T-helper 2 cell (primary cell): ENCODE measurements around the gene CACNA1H.

Experiments
- DNase-seq, 5 experiments: peaks; one replicate each; pipeline versions ENCODE4 v3.0.0 to v3.0.0-alpha.2; 2012 to 2022

The CACNA1H gene

GRCh38 chr16:1123525-1124230 is 29.2 kb upstream of the CACNA1H start:
- no peak for DNase-seq

- no peak for DNase-seq
Measured at GRCh38 chr16:1124291-1124690, 28.6 kb upstream of the CACNA1H start.

GRCh38 chr16:1124795-1125194 is 28.1 kb upstream of the CACNA1H start:
- DNase-seq = no peak

- peak in 2 of 5 experiments; percentile 22 to 28 for DNase-seq
Measured at GRCh38 chr16:1125471-1125870, 27.4 kb upstream of the CACNA1H start.

DNA sequence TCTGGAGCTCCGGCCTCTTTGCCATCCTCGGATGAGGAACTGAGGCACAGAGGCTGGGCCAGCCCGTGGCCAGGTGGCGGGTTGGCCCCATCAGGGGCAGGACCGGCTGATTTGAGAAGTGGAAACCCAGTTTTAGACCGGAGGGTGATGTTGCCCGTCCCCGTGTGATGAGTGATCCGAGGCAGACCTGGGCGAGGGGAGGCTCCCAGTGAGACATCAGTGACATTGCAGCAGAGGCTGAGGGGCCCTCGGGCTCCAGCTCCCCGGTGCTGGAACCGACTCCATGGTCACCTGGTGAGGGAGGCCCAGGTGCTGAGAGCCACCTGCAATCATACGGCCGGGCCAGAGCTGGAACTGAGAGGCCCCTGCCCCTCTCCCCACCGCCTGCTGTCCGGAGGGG is 26.9 kb upstream of the CACNA1H start:
- DNase-seq = no peak

DNA sequence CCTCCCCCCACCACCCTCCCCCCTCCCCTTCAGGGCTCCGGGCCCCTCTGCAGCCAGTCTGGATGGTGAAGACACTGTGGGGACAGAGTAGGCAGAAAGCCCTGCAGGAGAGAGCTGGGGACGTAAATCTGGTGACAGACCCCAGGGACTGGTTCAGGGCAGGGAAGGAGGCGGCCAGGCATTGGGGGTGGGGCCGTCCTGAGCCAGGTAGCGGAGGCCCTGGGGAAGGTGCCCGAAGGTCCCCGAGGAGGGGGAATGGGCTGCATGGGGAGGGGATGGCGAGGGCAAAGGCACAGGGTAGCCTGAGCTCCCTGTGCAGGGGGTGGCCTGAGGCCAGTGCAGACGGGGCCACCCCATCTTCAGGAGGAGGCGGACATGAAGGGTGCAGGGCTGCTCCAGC is 26.3 kb upstream of the CACNA1H start:
- DNase-seq = no peak

DNA sequence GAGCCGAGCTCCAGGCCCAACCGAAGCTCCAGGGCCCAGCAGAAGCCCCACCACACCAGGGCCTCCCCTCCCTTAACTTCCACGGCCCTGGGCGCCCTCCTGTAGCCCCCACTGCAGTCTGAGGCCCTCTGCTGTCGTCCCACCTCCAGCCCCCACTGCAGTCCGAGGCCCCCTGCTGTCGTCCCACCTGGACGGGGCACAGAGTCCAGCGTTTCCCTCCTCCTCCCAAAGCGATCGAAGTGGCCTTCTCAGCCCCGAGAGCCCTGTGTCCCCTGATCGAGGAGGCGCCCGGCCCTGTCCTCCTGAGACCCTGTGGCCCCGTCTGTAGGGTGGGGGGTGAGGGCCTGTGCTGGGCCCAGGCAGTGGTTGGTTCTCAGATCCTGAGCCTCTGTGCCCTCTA is 25.8 kb upstream of the CACNA1H start:
- no peak for DNase-seq

- DNase-seq = no peak
Measured at GRCh38 chr16:1127971-1128715, 24.8 kb upstream of the CACNA1H start.

GRCh38 chr16:1129106-1129960 is 23.6 kb upstream of the CACNA1H start:
- no peak for DNase-seq

- no peak for DNase-seq
Measured at GRCh38 chr16:1130382-1130781, 22.5 kb upstream of the CACNA1H start.

- no peak for DNase-seq
Measured at GRCh38 chr16:1131378-1131994, 21.4 kb upstream of the CACNA1H start.

DNA sequence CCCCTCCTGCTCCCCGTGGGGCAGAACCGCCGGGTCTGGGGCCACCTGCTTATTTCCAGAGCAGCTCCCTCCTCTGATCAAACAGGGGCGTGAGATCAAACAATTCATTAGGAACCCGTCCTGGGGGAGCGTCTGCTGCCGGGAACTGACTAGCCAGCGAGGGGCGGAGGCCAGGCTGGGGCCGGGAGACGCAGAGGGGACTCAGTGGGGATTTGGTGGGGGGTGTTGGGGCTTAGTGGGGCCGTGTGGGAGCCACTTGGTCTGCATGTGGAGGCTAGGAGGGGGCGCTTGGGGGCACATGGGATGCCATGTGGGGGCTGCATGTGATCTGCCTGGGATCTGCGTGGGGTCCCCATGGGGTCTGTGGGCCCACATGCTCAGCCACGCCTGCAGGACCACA is 20.5 kb upstream of the CACNA1H start:
- no peak for DNase-seq

GRCh38 chr16:1133271-1133670 is 19.6 kb upstream of the CACNA1H start:
- no peak for DNase-seq

- no peak for DNase-seq
Measured at GRCh38 chr16:1133810-1134520, 18.9 kb upstream of the CACNA1H start.

DNA sequence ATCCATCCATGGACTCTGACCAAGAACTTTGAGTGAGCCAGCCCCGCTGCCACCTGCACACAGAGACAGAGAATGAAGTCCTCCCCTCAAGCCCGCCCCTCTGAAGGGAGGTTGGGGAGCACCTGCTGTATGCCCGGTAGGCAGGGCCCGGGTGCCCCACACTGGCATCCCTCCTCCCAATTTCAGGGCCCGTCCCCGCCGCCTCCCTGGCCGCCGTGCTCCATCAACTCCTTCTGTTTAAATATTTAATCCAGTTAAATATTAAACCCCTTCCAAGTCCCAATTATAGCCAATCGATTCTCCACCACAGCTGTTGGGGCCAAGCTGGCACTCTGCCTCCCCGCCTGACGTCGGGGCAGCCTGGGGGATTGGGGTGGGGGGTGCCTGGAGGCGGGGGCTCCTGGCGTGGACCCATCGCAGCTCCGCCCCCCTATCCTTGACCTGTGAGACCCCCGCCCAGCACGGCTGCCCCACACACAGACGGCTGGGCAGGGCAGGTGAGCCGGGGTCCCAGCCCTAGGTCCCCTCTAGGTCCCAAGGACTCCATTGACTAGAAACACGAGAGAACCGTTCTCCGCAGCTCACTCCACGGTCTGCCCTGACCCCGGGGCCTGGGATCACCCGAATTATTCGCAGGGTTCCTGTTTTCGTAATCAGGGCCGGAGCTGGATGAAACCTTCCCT is 18.0 kb upstream of the CACNA1H start:
- DNase-seq = no peak

DNA sequence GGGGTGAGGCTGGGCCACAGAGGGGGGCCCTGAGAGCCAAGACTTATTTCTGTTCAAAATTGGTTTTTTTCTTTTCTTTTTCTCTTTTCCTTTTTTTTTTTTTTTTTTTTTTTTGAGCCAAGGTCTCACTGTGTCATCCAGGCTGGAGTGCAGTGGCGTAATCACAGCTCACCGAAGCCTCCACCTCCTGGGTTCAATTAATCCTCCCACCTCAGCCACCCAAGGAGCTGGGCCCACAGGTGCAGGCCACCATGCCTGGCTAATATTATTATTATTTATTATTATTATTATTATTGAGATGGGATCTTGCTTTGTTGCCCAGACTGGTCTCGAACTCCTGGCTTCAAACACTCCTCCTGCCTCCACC is 17.5 kb upstream of the CACNA1H start:
- DNase-seq = no peak

DNA sequence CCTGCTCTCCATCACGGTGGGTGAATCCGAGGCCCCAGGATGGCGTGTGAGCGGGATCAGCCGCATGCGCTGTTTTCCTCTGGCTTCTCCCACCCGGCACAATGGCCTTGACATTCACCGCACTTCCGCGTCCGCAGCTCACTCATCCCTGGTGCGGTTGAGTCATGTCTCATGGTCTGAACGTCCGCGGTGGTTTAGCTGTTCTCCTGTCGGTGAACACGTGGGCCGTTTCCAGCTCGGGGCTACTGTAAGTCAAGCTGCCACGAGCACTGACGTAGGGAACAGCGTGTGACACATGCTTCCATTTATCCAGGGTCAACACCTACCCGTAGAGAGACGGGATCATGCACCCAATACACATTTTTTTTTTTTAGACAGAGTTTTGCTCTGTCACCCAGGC is 15.3 kb upstream of the CACNA1H start:
- no peak for DNase-seq

DNA sequence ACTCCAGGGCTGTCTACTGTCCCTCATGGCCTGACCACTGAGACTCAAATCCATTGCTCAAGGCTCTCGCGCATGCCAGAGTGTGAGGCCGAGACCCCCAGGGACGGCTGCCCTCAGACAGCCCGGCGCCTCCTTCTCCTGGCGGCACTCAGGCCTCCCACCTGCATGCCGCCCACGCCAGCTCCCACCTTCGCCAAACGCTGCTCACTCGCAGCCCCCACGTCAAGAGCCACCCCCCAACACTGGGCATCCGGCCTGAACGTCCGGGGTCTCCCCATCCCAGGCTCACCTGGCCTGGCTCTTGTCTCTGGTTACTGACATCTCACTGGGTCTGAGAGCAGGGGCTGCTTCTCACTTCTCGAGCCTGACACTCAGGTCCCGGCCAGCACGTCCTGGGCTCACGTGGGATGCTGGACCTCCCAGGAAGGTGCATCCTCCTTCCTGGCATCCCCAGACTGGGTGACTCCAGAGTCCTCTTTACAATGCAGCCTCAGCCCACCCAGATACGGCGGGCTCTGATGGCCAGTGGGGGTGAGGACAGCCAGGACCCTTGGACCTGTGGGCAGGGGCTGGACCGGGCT is 12.2 kb upstream of the CACNA1H start:
- DNase-seq = no peak

GRCh38 chr16:1141191-1141590 is 11.7 kb upstream of the CACNA1H start:
- no peak for DNase-seq

DNA sequence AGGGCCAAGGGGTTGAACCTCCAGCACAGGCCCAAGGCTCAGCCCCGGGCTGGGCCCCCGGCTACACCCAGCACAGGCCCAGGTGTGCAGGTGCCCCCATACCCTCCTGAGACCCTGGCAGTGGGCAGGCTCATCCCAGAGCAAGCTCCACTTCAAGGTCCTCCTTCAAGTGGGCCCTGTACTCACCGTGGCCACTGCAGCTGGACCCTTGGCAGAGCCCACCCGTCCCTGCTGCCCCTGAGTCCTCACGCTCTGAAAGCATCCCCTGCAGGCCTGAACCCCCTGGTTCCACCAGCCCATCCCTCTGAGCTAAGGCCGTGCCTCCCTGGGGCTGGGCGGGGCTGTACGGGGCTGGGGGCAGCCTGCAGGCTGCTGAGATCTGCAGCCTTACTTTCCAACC is 11.2 kb upstream of the CACNA1H start:
- DNase-seq = no peak

- no peak for DNase-seq
Measured at GRCh38 chr16:1142911-1143310, 10.0 kb upstream of the CACNA1H start.
